Measurements from ENCODE around the gene LSM14B.

DNA sequence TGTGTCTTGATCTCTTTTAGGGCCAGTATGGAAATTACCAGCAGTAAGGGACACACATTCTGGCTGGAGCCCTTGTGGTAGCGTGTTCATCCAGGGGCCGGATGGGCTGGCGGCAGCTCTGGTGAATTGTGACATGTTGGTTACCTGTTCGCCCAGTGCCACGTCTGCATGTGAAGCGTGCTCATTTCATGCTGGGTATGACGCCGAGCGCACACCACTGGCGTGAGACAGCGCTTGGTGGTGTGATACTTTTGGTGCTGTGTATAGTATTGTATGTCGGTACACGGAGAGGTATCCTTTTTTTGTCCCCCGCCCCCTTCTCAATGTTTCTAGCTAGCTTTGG, 56.9 kb downstream of the LSM14B start:
- TF ChIP-seq, protein P1, sequence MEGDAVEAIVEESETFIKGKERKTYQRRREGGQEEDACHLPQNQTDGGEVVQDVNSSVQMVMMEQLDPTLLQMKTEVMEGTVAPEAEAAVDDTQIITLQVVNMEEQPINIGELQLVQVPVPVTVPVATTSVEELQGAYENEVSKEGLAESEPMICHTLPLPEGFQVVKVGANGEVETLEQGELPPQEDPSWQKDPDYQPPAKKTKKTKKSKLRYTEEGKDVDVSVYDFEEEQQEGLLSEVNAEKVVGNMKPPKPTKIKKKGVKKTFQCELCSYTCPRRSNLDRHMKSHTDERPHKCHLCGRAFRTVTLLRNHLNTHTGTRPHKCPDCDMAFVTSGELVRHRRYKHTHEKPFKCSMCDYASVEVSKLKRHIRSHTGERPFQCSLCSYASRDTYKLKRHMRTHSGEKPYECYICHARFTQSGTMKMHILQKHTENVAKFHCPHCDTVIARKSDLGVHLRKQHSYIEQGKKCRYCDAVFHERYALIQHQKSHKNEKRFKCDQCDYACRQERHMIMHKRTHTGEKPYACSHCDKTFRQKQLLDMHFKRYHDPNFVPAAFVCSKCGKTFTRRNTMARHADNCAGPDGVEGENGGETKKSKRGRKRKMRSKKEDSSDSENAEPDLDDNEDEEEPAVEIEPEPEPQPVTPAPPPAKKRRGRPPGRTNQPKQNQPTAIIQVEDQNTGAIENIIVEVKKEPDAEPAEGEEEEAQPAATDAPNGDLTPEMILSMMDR (conservative IDR thresholded peaks at IDR 0.05; ENCODE audit: low read depth, low read length), result no peak
- TF ChIP-seq EZH2 (IDR thresholded peaks at IDR 0.05; ENCODE audit: low read length, unreplicated experiment) (no peak), EZH2phosphoT487 (IDR thresholded peaks at IDR 0.05; ENCODE audit: borderline replicate concordance, low read length) (no peak)
